RWPE1 (cell line): ENCODE measurements around the gene FBRSL1.

Source experiments
- CTCF ChIA-PET: fragments of 350-600 bp; sonication (Branson Sonifier 250); formaldehyde crosslinking; extraction: SDS; loops from one replicate; lab custom pipeline; 2021; lab: Yijun Ruan, JAX
- POLR2A ChIA-PET: fragments of 400-600 bp; formaldehyde crosslinking; extraction: SDS; loops from one replicate; lab custom pipeline; 2020; ENCODE audit warnings: antibody characterized with exemption; ENCODE audit not compliant: low non-redundant PET; lab: Yijun Ruan, JAX
- DNase-seq: peaks from one replicate; pipeline ENCODE4 v3.0.0; 2012; ENCODE audit warnings: low spot score
- H3K27ac ChIP-seq: fragments of 450-650 bp; 2 replicates; pipeline ENCODE4 v1.5.1; 2017
- TF ChIP-seq, protein P1 (sequence below): fragments of 450-650 bp; conservative IDR thresholded peaks from 2 replicates; pipeline ENCODE4 v1.5.1; 2017; ENCODE audit warnings: low read depth, mild to moderate bottlenecking

The FBRSL1 gene

DNA sequence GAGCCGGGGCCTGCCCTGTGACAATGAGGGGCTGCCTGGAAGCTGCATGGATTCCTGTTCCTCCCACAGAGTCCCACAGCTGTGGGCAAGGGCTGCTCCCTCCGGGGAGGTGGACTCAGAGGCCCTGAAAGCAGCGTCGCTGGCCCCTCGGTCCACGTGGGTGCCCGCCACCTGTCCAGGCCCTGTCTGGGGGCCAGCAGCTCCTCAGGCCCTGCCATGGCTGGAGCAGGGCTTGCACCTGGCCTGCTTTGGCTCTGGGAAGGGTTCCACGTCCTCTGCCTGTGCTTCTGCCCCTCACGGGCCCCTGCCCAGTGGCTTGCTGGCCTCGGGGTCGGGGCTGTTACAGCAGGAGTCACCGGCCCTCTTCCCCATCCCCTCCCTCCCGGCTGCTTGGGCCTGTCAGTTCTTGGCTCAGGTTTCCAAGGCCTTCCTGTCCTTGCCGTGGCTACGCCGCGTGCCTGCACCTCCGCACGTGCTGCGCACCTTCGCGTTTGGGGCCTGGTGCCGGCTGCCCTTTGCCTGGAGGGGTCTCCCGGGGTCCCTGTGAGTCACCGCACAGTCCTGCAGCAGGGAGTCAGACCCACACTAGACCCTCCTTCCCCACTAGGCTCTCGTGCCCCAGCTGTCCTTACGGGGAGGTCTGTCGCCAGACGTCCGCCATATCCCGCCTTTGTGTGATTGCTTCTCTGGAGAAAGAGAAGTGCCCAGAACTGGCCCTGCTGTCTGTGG is 5.8 kb downstream of the FBRSL1 start:
- TF ChIP-seq, protein P1, sequence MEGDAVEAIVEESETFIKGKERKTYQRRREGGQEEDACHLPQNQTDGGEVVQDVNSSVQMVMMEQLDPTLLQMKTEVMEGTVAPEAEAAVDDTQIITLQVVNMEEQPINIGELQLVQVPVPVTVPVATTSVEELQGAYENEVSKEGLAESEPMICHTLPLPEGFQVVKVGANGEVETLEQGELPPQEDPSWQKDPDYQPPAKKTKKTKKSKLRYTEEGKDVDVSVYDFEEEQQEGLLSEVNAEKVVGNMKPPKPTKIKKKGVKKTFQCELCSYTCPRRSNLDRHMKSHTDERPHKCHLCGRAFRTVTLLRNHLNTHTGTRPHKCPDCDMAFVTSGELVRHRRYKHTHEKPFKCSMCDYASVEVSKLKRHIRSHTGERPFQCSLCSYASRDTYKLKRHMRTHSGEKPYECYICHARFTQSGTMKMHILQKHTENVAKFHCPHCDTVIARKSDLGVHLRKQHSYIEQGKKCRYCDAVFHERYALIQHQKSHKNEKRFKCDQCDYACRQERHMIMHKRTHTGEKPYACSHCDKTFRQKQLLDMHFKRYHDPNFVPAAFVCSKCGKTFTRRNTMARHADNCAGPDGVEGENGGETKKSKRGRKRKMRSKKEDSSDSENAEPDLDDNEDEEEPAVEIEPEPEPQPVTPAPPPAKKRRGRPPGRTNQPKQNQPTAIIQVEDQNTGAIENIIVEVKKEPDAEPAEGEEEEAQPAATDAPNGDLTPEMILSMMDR, result no peak
- ChIA-PET POLR2A (no interaction called here), CTCF (no interaction called here)
- no peak overlapping the region for H3K27ac ChIP-seq
- no peak for DNase-seq

DNA sequence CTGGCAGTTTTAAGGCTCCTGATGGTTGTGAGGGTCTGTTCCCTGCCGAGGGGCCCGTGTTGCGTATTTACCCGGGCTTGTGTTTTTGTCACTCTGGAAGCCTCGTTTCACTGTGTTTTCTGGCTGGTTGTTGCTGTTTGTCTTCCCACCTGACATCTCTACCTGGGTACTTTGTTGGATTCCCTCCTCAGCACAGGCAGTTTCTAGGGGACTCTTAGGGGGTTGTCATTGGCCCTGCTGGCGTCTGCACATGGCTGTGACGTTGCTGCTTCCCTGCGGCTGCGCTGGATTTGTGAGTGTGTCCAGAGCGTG is 6.4 kb downstream of the FBRSL1 start:
- no peak for DNase-seq
- ChIA-PET POLR2A (no interaction called here), CTCF (no interaction called here)
- H3K27ac ChIP-seq, result no peak overlapping the region
- TF ChIP-seq, protein P1, result no peak

DNA sequence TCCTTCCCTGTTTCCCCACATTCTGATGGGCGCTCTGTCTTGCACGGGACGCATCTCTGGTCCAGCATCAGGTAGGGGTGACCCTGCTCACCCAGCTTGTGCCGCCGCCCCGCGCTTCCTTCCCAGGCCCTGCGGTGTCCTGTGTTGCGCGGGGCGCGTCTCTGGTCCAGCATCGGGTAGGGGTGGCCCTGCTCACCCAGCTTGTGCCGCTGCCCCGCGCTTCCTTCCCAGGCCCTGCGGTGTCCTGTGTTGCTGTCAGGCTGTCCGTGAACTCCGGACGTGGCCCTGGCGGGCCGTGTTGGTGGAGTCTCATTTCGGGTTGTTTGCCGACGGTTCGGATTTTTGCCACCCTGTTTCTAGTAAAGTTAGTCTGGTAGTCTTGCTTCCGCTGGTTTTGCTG is 6.8 kb downstream of the FBRSL1 start:
- H3K27ac ChIP-seq, result no peak overlapping the region
- ChIA-PET POLR2A (no interaction called here), CTCF (interaction anchor here (0.5 kb wide), 1 partner anchor 82 kb away, joined by 4 read pairs; no protein-coding TSS in a partner anchor)
- TF ChIP-seq, protein P1, result no peak
- no peak for DNase-seq

DNA sequence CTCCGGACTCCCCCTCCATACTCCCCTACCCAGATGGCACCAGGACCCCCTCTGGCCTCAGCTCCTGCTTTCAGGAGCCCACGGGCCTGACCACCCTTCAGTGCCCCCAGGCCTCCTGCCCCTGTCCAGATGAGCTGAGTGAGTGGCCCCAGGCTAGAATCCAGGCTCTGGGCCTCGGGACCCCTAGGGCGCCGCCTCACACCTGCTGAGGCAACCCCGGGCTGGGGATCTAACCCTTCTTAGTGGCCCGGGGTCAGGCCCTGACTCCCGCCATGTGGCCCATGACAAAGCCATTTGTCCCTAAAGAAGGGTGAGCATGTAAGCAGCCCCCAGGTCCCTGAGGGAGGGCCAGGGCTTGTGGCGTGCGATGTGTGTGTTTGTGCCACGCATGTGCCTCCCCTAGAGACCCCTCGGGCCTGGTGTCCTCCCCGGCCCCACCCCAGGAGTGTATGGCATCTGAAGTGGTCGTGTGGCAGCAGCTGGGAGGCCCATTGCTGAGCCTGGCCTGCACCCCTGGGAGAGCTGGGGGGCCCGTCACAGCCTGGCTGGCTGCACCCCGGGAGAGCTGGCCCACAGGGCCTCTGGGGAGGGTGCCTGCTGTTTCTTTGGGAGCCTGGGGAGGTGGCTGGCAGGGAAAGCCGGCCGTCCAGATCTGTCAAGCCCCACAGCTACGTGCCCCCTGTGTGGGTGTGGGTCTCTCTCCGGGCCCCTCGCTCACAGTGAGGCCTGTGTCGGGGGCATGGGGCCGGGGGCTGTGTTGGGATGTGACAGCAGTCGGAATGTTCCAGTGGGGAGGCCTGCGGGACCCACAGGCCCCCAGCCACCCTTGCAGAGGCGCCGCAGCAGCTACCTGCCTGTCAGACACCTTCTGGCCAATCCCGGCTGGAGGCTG is 7.8 kb downstream of the FBRSL1 start:
- no peak overlapping the region for H3K27ac ChIP-seq
- DNase-seq, result no peak
- TF ChIP-seq, protein P1, result no peak
- CTCF ChIA-PET, result interaction anchor here (0.5 to 1.2 kb wide), 3 partner anchors 30 to 83 kb away, joined by 3 to 4 read pairs (median 4); no protein-coding TSS in a partner anchor
- POLR2A ChIA-PET, result no interaction called here

DNA sequence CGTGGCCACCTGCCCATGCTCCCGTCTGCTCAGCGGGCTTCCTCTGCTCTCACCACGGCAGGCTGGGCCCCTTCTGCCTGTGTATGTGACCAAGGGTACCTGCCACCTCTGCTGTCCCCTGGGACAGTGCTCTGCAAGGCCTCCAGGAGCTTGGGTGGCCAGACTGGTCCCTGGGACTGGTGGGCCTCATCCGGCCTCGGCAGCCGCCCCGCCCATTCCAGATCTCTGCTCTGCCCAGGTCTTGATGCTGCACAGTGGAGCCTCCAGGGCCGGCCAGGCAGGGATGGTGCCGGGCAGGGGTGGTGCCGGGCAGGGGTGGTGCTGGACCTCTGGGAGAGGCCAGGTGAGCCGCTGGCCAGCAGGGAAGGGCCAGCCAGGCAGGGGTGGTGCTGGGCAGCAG is 9.0 kb downstream of the FBRSL1 start:
- H3K27ac ChIP-seq, result no peak overlapping the region
- ChIA-PET POLR2A (no interaction called here), CTCF (no interaction called here)
- no peak for DNase-seq
- TF ChIP-seq, protein P1, result no peak

DNA sequence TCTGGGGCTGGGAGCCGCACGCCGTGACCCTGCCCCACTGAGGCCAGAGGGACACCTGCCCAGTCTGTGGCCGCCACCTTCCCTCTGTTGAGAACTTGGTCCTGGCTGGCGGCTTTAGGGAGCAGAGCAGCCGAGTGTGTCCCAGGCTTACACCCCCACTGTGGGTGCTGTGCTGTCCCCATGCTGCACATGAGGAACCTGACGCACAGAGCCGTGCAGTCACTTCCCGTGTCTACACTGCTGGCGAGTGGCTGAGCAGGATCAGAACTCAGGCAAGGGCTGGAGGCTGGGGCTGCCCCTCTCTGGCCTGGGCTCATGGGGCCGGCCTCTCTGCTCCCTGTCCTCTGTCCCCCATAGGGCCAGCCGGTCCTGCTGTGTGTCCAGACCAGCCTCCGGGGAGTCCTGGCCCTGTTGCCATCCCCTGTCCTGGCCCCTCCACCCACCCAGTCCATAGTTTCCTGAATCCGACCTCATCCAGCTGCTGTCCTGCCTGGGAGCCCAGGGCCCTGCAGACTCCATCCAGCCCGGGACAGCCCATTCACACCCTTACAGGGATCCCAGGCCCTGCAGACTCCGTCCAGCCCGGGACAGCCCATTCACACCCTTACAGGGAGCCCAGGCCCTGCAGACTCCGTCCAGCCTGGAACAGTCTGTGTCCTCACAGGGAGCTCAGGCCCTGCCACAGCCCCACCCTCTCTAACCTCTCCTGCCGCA is 10.3 kb downstream of the FBRSL1 start:
- DNase-seq, result no peak
- CTCF ChIA-PET, result no interaction called here
- peak overlapping the region; percentile 12; the same call in 1 of the 2 replicates for H3K27ac ChIP-seq
- TF ChIP-seq, protein P1, result no peak
- POLR2A ChIA-PET, result no interaction called here
